Endothelial cell of umbilical vein (primary cell): ENCODE results near the gene ARMH1. TPM values are rescaled to one million over a fixed set of nuclear protein-coding genes. Genes with fewer than 3 reads are reported as not detected.

ENCODE experiments used
- BruUV-seq: library from RNA; stranded (reverse); fragments of 400-500 nt; replicated peaks from 2 replicates; lab custom pipeline; 2021; lab: Mats Ljungman, UMichigan
- CTCF ChIA-PET: fragments of 300-600, 350-600 bp; sonication (Branson Sonifier 250); formaldehyde crosslinking; loops from one replicate; lab custom pipeline; 2021; ENCODE audit warnings: antibody characterized with exemption, inconsistent platforms; lab: Charles Lee
- POLR2A ChIA-PET: fragments of 300-600, 350-600 bp; sonication (Branson Sonifier 250); formaldehyde crosslinking; loops from one replicate; lab custom pipeline; 2021; ENCODE audit warnings: antibody characterized with exemption, inconsistent platforms; lab: Charles Lee
- DNase-seq: peaks from one replicate; pipeline ENCODE4 v3.0.0-alpha.2; 2011; ENCODE audit warnings: low read depth, low spot score
- FAIRE-seq: peaks from 2 replicates; lab custom pipeline; 2011; peaks lifted over from hg19 to GRCh38; lab: Jason Lieb, UNC
- H2AFZ ChIP-seq: 2 replicates; pipeline ENCODE4 v1.6.0; 2012; ENCODE audit warnings: low read depth, low read length, control low read depth, inconsistent platforms
- H3K27ac ChIP-seq: 2 replicates; pipeline ENCODE4 v1.5.1; 2011; ENCODE audit warnings: low read depth, mild to moderate bottlenecking, control low read depth, low read length, moderate library complexity; ENCODE audit not compliant: insufficient read depth
- H3K27me3 ChIP-seq, 2 experiments: 2 replicates each; pipeline versions ENCODE4 v1.6.0 to v1.6.1; 2011; ENCODE audit warnings: low read length in 2 of 2, mixed read lengths in 1 of 2; ENCODE audit not compliant: control insufficient read depth in 2 of 2, insufficient read depth in 2 of 2
- H3K36me3 ChIP-seq, 2 experiments: 2 replicates in 1 of 2; 3 replicates in 1 of 2; pipeline ENCODE4 v1.5.1; 2011; ENCODE audit warnings: low read length in 2 of 2, mild to moderate bottlenecking in 1 of 2, moderate library complexity in 1 of 2; ENCODE audit not compliant: control insufficient read depth in 2 of 2, insufficient read depth in 2 of 2; ENCODE audit errors: extremely low read depth in 1 of 2
- H3K4me1 ChIP-seq: 3 replicates; pipeline ENCODE4 v1.5.1; 2011; ENCODE audit warnings: mild to moderate bottlenecking, low read length; ENCODE audit not compliant: control insufficient read depth, insufficient read depth; ENCODE audit errors: extremely low read depth
- H3K4me2 ChIP-seq: 2 replicates; pipeline ENCODE4 v1.6.1; 2011; ENCODE audit warnings: low read length, control low read depth, mixed read lengths; ENCODE audit not compliant: insufficient read depth
- H3K4me3 ChIP-seq, 3 experiments: fragments of 200-600 bp in 1 of 3; sonication (generic), shearing (Covaris generic) in 1 of 3; replicated peaks in 1 of 3; 2 replicates each; pipeline ENCODE4 v1.5.1; 2011 to 2016; ENCODE audit warnings: control low read depth in 3 of 3, low read length in 3 of 3, mild to moderate bottlenecking in 2 of 3, inconsistent platforms in 1 of 3, low read depth in 1 of 3, moderate library complexity in 1 of 3; ENCODE audit not compliant: insufficient read depth in 1 of 3
- H3K79me2 ChIP-seq: 2 replicates; pipeline ENCODE4 v1.6.0; 2012; ENCODE audit warnings: low read length, inconsistent platforms; ENCODE audit not compliant: control insufficient read depth, insufficient read depth
- H3K9ac ChIP-seq: replicated peaks from 2 replicates; pipeline ENCODE3; 2011; ENCODE audit warnings: low read length, control low read depth; ENCODE audit not compliant: insufficient read depth; ENCODE audit errors: extremely low read depth
- H3K9me1 ChIP-seq: replicated peaks from 3 replicates; pipeline ENCODE4 v1.6.0; 2011; ENCODE audit warnings: mild to moderate bottlenecking, low read length; ENCODE audit not compliant: control insufficient read depth, insufficient read depth; ENCODE audit errors: extremely low read depth
- H3K9me3 ChIP-seq: replicated peaks from 2 replicates; pipeline ENCODE4 v1.5.1; 2012; ENCODE audit warnings: low read length, inconsistent platforms; ENCODE audit not compliant: control insufficient read depth, insufficient read depth
- H4K20me1 ChIP-seq: replicated peaks from 2 replicates; pipeline ENCODE3; 2011; ENCODE audit warnings: mild to moderate bottlenecking, low read length; ENCODE audit not compliant: control insufficient read depth, insufficient read depth; ENCODE audit errors: extremely low read depth
- EZH2 ChIP-seq: IDR thresholded peaks from 2 replicates; pipeline ENCODE4 v1.6.1; 2012; ENCODE audit warnings: borderline replicate concordance, low read depth, mild to moderate bottlenecking, moderate library complexity, low read length, inconsistent platforms; ENCODE audit not compliant: severe bottlenecking
- FOS ChIP-seq: IDR thresholded peaks from 2 replicates; pipeline ENCODE4 v1.6.1; 2011; ENCODE audit warnings: mild to moderate bottlenecking, low read length, moderate library complexity, borderline replicate concordance; ENCODE audit not compliant: insufficient read depth
- GATA2 ChIP-seq: IDR thresholded peaks from 2 replicates; pipeline ENCODE4 v1.7.0; 2011; ENCODE audit warnings: low read depth, mild to moderate bottlenecking, moderate library complexity, mixed read lengths, low read length; ENCODE audit not compliant: insufficient read length, insufficient read depth
- JUN ChIP-seq: IDR thresholded peaks from 2 replicates; pipeline ENCODE4 v1.6.1; 2011; ENCODE audit warnings: borderline replicate concordance, low read depth; ENCODE audit not compliant: insufficient read length, insufficient read depth
- MYC ChIP-seq: IDR thresholded peaks from one replicate; pipeline ENCODE4 v1.6.1; 2011; ENCODE audit warnings: mild to moderate bottlenecking, low read depth, low read length
- POLR2A ChIP-seq: IDR thresholded peaks from 2 replicates; pipeline ENCODE4 v1.6.1; 2012; ENCODE audit warnings: low read depth, mild to moderate bottlenecking, control low read depth, low read length
- POLR2AphosphoS5 ChIP-seq: IDR thresholded peaks from 2 replicates; pipeline ENCODE4 v1.6.1; 2012; ENCODE audit warnings: low read depth, mild to moderate bottlenecking, control low read depth, low read length, moderate library complexity; ENCODE audit not compliant: insufficient read depth
- dilution Hi-C: fragments of 300-500 bp; cut with MboI; formaldehyde crosslinking; loops from one replicate; pipeline ENCODE4 v1.15.0; 2019; ENCODE audit warnings: low sequenced_read_pairs; ENCODE audit not compliant: extremely low pct_ligation_motif_present
- intact Hi-C: fragments of 100-400 bp; cut with micrococcal nuclease; formaldehyde crosslinking; loops from one replicate; pipeline ENCODE4 v1.10.0; 2022
- polyA plus RNA-seq, 4 experiments: library from polyadenylated mRNA; depleted of rRNA in 3 of 4; stranded (reverse) in 3 of 4; unstranded in 1 of 4; fragments of >200 nt; gene quantifications; 2 replicates each; pipeline versions ENCODE4 v1.2.1 to v1.2.3, GENCODE V29; 2011 to 2012; ENCODE audit warnings: missing spikeins in 1 of 4
- total RNA-seq: library from RNA; stranded (reverse); gene quantifications from 2 replicates; pipeline ENCODE4 v1.2.3, GENCODE V29; 2021
- TF ChIP-seq, protein P1 (sequence below): IDR thresholded peaks from 2 replicates; pipeline ENCODE4 v1.6.1; 2011; ENCODE audit not compliant: insufficient read depth, insufficient read length
- TF ChIP-seq, protein P2 (sequence below), 2 donors: IDR thresholded peaks; 1 replicate in 1 of 2; 2 replicates in 1 of 2; pipeline ENCODE4 v1.5.1; 2011; ENCODE audit warnings: low read length in 2 of 2, mild to moderate bottlenecking in 2 of 2, moderate library complexity in 2 of 2, control low read depth in 1 of 2, inconsistent platforms in 1 of 2, low read depth in 1 of 2; ENCODE audit not compliant: insufficient read depth in 1 of 2; ENCODE audit errors: extremely low read depth in 1 of 2

ARMH1 gene
- total and polyA plus RNA-seq, 2 donors (not counting 3 experiments of a cell fraction or from before 2014, with no cell fraction given) = 0.17 TPM; not detected in 1

DNA sequence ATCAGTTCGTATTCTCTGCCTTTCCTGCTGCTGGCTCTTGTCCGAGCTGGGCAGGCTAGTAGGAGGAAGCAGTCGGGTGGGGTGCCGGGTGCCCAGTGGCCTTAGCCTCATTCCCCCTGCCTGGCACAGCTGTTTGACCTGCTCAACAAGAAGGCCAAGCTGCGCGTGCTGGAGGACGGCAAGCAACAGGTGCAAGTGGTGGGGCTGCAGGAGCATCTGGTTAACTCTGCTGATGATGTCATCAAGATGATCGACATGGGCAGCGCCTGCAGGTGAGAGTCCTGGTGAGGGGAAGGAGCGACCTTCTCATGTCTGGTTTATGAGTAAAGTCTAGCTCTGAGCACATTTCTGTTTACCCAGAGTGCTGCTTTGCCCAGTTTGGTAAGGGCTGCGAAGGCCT lies 84.6 kb downstream of the ARMH1 start:
- DNase-seq (no peak), FAIRE-seq (no peak)
- BruUV-seq = no TSS peak
- H3K79me2 ChIP-seq = no peaks in the 10 kb centered on the region
- no peaks in the 10 kb centered on the region for H3K9me3 ChIP-seq
- no peaks in the 10 kb centered on the region for H3K27me3 ChIP-seq
- H3K9ac ChIP-seq = no peak overlapping the region
- dilution Hi-C loops (no loop called here), intact Hi-C loops (no loop called here)
- peaks cover 18 to 26% of the 10 kb centered on the region in 2 experiments for H3K36me3 ChIP-seq
- H3K9me1 ChIP-seq = no peaks in the 10 kb centered on the region
- H3K27ac ChIP-seq = no peak overlapping the region
- CTCF ChIA-PET = no interaction called here
- no peak overlapping the region for H2AFZ ChIP-seq
- no peaks in the 10 kb centered on the region for H4K20me1 ChIP-seq
- H3K4me3 ChIP-seq = no peak overlapping the region
- no peak overlapping the region for H3K4me2 ChIP-seq
- POLR2A ChIA-PET = no interaction called here
- H3K4me1 ChIP-seq = peaks cover 12% of the 10 kb centered on the region
- TF ChIP-seq POLR2AphosphoS5 (no peak), POLR2A (no peak), GATA2 (no peak), FOS (no peak), MYC (no peak), EZH2 (no peak), JUN (no peak)
- TF ChIP-seq, protein P1, sequence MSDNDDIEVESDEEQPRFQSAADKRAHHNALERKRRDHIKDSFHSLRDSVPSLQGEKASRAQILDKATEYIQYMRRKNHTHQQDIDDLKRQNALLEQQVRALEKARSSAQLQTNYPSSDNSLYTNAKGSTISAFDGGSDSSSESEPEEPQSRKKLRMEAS = no peak
- TF ChIP-seq, protein P2, sequence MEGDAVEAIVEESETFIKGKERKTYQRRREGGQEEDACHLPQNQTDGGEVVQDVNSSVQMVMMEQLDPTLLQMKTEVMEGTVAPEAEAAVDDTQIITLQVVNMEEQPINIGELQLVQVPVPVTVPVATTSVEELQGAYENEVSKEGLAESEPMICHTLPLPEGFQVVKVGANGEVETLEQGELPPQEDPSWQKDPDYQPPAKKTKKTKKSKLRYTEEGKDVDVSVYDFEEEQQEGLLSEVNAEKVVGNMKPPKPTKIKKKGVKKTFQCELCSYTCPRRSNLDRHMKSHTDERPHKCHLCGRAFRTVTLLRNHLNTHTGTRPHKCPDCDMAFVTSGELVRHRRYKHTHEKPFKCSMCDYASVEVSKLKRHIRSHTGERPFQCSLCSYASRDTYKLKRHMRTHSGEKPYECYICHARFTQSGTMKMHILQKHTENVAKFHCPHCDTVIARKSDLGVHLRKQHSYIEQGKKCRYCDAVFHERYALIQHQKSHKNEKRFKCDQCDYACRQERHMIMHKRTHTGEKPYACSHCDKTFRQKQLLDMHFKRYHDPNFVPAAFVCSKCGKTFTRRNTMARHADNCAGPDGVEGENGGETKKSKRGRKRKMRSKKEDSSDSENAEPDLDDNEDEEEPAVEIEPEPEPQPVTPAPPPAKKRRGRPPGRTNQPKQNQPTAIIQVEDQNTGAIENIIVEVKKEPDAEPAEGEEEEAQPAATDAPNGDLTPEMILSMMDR (IDR thresholded peaks at IDR 0.05; ENCODE audit: extremely low read depth in 1 of 2, insufficient read depth in 1 of 2, low read depth in 1 of 2, low read length in 2 of 2) = no peak
